Mammary epithelial cell (primary cell): Measurements from ENCODE around the gene ECHDC1.

Source experiments
- EZH2 ChIP-seq: IDR thresholded peaks from 2 replicates; pipeline ENCODE4 v1.6.1; 2012; ENCODE audit warnings: low read length, inconsistent platforms, borderline replicate concordance
- TF ChIP-seq, protein P1 (sequence below), 2 donors: IDR thresholded peaks in 1 of 2; conservative IDR thresholded peaks in 1 of 2; 2 replicates each; pipeline ENCODE4 v1.5.1; 2011 to 2012; ENCODE audit warnings: inconsistent platforms in 2 of 2, low read length in 2 of 2, mild to moderate bottlenecking in 2 of 2, control low read depth in 1 of 2, low read depth in 1 of 2; ENCODE audit not compliant: insufficient read depth in 1 of 2; ENCODE audit errors: extremely low read depth in 1 of 2

DNA sequence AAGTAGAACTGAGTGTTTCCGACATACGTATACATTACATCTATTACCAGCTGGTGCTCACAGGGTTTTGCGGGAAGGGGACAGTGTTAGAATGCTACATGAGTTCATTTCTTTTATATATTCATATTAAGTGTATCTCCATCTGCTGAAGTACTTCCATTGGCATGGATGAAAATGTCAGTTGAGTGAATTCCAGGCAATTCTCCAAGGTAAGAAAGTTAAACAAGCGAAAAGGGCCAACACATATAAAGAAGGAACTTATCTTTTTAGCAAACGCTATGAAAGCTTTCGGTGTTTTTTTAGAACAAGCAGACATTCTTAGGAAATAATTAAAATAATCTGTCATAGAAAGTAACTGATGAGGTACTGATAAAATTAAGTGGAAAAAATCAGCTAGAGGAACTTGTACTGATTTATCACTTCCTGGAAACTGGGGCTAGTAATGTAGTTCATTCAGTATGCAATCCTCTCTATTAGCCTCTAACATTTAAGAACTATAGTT, 42.2 kb downstream of the ECHDC1 start:
- TF ChIP-seq, protein P1, sequence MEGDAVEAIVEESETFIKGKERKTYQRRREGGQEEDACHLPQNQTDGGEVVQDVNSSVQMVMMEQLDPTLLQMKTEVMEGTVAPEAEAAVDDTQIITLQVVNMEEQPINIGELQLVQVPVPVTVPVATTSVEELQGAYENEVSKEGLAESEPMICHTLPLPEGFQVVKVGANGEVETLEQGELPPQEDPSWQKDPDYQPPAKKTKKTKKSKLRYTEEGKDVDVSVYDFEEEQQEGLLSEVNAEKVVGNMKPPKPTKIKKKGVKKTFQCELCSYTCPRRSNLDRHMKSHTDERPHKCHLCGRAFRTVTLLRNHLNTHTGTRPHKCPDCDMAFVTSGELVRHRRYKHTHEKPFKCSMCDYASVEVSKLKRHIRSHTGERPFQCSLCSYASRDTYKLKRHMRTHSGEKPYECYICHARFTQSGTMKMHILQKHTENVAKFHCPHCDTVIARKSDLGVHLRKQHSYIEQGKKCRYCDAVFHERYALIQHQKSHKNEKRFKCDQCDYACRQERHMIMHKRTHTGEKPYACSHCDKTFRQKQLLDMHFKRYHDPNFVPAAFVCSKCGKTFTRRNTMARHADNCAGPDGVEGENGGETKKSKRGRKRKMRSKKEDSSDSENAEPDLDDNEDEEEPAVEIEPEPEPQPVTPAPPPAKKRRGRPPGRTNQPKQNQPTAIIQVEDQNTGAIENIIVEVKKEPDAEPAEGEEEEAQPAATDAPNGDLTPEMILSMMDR (conservative IDR thresholded peaks at IDR 0.05 in 1 of 2, IDR thresholded peaks at IDR 0.05 in 1 of 2; ENCODE audit: extremely low read depth in 1 of 2, insufficient read depth in 1 of 2, low read depth in 1 of 2, low read length in 2 of 2), result no peak
- no peak for TF ChIP-seq EZH2
